Measurements from ENCODE around the gene ESR2. TPM values are rescaled to one million over a fixed set of nuclear protein-coding genes. Genes with fewer than 3 reads are reported as not detected.

ESR2 gene
- total RNA-seq, 1 experiment from 2014 or later: 0.15 TPM

DNA sequence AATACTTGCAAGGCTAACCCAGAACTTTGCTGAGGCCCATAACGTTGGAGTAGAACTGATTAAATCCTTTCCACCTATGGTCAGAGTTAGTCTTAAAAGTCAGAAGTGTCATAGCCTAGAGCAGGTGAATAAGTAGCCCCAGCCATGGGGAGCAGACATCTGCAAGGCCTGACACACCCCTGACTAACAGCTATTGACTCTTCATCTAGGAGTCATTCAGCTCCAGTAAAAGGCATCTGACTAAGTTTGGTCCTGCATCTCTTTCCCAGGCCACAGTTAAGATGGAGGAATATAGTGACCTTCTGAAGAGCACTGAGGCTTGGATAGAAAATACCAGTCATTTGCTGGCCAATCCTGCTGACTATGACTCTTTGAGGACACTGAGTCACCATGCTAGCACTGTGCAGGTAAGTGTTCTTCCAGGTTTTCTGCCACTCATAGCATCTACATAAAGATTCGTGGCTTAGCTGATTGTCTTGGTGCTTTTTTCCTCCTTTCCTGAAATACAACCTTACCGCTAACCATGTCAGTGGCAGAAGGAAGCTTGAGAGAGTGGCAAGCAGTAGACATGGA, 212.9 kb downstream of the ESR2 start:
- H3K9me3 ChIP-seq (ENCODE audit: control insufficient read depth, low read depth, low read length): no peaks in the 10 kb centered on the region
- no peak overlapping the region for H4K91ac ChIP-seq (ENCODE audit: insufficient read length, low read depth, low read length)
- no peak overlapping the region for H2AK5ac ChIP-seq (ENCODE audit: insufficient read length, low read length)
- H3K79me1 ChIP-seq (ENCODE audit: insufficient read depth, low read depth, low read length, poor library complexity, severe bottlenecking): no peaks in the 10 kb centered on the region
- no peak overlapping the region for H4K8ac ChIP-seq (replicated peaks; ENCODE audit: insufficient read length, low read depth, low read length)
- H4K20me1 ChIP-seq (ENCODE audit: control insufficient read depth, insufficient read depth, insufficient read length): no peaks in the 10 kb centered on the region
- H2BK20ac ChIP-seq (ENCODE audit: low read depth, low read length, poor library complexity, severe bottlenecking): no peak overlapping the region
- no peak for DNase-seq
- no peak overlapping the region for H3K9ac ChIP-seq (ENCODE audit: extremely low read depth, insufficient read length, low read length)
- TF ChIP-seq, protein P1, sequence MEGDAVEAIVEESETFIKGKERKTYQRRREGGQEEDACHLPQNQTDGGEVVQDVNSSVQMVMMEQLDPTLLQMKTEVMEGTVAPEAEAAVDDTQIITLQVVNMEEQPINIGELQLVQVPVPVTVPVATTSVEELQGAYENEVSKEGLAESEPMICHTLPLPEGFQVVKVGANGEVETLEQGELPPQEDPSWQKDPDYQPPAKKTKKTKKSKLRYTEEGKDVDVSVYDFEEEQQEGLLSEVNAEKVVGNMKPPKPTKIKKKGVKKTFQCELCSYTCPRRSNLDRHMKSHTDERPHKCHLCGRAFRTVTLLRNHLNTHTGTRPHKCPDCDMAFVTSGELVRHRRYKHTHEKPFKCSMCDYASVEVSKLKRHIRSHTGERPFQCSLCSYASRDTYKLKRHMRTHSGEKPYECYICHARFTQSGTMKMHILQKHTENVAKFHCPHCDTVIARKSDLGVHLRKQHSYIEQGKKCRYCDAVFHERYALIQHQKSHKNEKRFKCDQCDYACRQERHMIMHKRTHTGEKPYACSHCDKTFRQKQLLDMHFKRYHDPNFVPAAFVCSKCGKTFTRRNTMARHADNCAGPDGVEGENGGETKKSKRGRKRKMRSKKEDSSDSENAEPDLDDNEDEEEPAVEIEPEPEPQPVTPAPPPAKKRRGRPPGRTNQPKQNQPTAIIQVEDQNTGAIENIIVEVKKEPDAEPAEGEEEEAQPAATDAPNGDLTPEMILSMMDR (conservative IDR thresholded peaks at IDR 0.05): no peak
- no peak overlapping the region for H3K4ac ChIP-seq (ENCODE audit: low read depth, low read length)
- no peak overlapping the region for H3K56ac ChIP-seq (ENCODE audit: insufficient read length, low read depth, low read length)
- no peaks in the 10 kb centered on the region for H3K4me1 ChIP-seq (ENCODE audit: insufficient read depth, low read length)
- H3K23me2 ChIP-seq (ENCODE audit: insufficient read length, low read depth, low read length, poor library complexity, severe bottlenecking): no peaks in the 10 kb centered on the region
- Mint-ChIP-seq H3K4me3 (no peak overlapping the region), H3K36me3 (ENCODE audit: insufficient read depth in 1 of 3, low read depth in 3 of 3) (peaks cover 12 to 34% (median 17%) of the 10 kb centered on the region in 3 experiments; a peak in 6 of 7 replicates), H3K27me3 (ENCODE audit: low read depth) (no peaks in the 10 kb centered on the region), H3K4me1 (no peaks in the 10 kb centered on the region), H3K27ac (no peak overlapping the region), H3K9me3 (no peaks in the 10 kb centered on the region)
- no peak overlapping the region for H2BK5ac ChIP-seq (ENCODE audit: insufficient read length, low read length)
- H3K27ac ChIP-seq (ENCODE audit: insufficient read length, low read depth, low read length): no peak overlapping the region
- no peak overlapping the region for H3K14ac ChIP-seq (ENCODE audit: insufficient read depth, low read length)
- H3K23ac ChIP-seq (ENCODE audit: insufficient read length, low read depth, low read length): no peak overlapping the region
- no peak overlapping the region for H2AFZ ChIP-seq (ENCODE audit: low read length)
- no peak overlapping the region for H3K4me2 ChIP-seq (ENCODE audit: insufficient read depth, insufficient read length, low read length)
- H2BK12ac ChIP-seq (ENCODE audit: insufficient read length, low read depth, low read length): no peak overlapping the region
- H4K5ac ChIP-seq (ENCODE audit: insufficient read length, low read depth, low read length): no peak overlapping the region
- no peaks in the 10 kb centered on the region for H3K27me3 ChIP-seq (ENCODE audit: insufficient read depth, low read length)
- no CpG with 5 or more reads among the region's 3 CpGs for WGBS (ENCODE audit: extremely low coverage, insufficient read length, low lambda C conversion rate)
- H3T11ph ChIP-seq (ENCODE audit: low read length): no peak overlapping the region
- no peak overlapping the region for H2BK15ac ChIP-seq (ENCODE audit: low read depth, low read length)
- no peaks in the 10 kb centered on the region for H3K79me2 ChIP-seq (ENCODE audit: insufficient read depth, low read length)
- H2BK120ac ChIP-seq (ENCODE audit: low read depth, low read length, poor library complexity, severe bottlenecking): no peak overlapping the region
- no peak overlapping the region for H3K18ac ChIP-seq (ENCODE audit: insufficient read length, low read depth, low read length)
